Keratinocyte (primary cell): ENCODE measurements around the gene ATP1A2. TPM values are rescaled to one million over a fixed set of nuclear protein-coding genes. Genes with fewer than 3 reads are reported as not detected.

Experiments used
- DNase-seq: peaks from one replicate; pipeline ENCODE4 v3.0.0-alpha.2; 2011; ENCODE audit warnings: low read depth, missing footprints, low spot score
- FAIRE-seq: peaks from 2 replicates; lab custom pipeline; 2011; peaks lifted over from hg19 to GRCh38; lab: Jason Lieb, UNC
- H2AFZ ChIP-seq: 2 replicates; pipeline ENCODE4 v1.6.0; 2012; ENCODE audit warnings: low read length, control low read depth, inconsistent platforms; ENCODE audit not compliant: control insufficient read depth
- H3K27ac ChIP-seq: 2 replicates; pipeline ENCODE4 v1.5.1; 2011; ENCODE audit warnings: low read length; ENCODE audit not compliant: control insufficient read depth, insufficient read depth
- H3K27me3 ChIP-seq: 3 replicates; pipeline ENCODE4 v1.6.0; 2011; ENCODE audit warnings: low read length; ENCODE audit not compliant: control insufficient read depth, insufficient read depth; ENCODE audit errors: extremely low read depth
- H3K36me3 ChIP-seq, 2 experiments: 2 replicates in 1 of 2; 3 replicates in 1 of 2; pipeline ENCODE4 v1.5.1; 2011; ENCODE audit warnings: low read length in 2 of 2, mild to moderate bottlenecking in 1 of 2; ENCODE audit not compliant: control insufficient read depth in 2 of 2, insufficient read depth in 2 of 2; ENCODE audit errors: extremely low read depth in 1 of 2
- H3K4me1 ChIP-seq: 3 replicates; pipeline ENCODE4 v1.5.1; 2011; ENCODE audit warnings: low read length; ENCODE audit not compliant: control insufficient read depth, insufficient read depth; ENCODE audit errors: extremely low read depth
- H3K4me2 ChIP-seq: 3 replicates; pipeline ENCODE4 v1.6.0; 2011; ENCODE audit warnings: low read depth, low read length; ENCODE audit not compliant: control insufficient read depth, insufficient read depth; ENCODE audit errors: extremely low read depth
- H3K4me3 ChIP-seq, 3 experiments: fragments of 200-600 bp in 1 of 3; sonication (generic) in 1 of 3; 2 replicates in 2 of 3; 3 replicates in 1 of 3; pipeline ENCODE4 v1.5.1; 2011 to 2016; ENCODE audit warnings: low read length in 3 of 3, mild to moderate bottlenecking in 3 of 3, control low read depth in 2 of 3, inconsistent platforms in 1 of 3, low read depth in 1 of 3, mixed read lengths in 1 of 3, mixed run types in 1 of 3, moderate library complexity in 1 of 3; ENCODE audit not compliant: control insufficient read depth in 2 of 3, insufficient read depth in 2 of 3; ENCODE audit errors: extremely low read depth in 1 of 3
- H3K79me2 ChIP-seq: 2 replicates; pipeline ENCODE4 v1.6.0; 2012; ENCODE audit warnings: low read length; ENCODE audit not compliant: control insufficient read depth, insufficient read depth
- H3K9ac ChIP-seq: 3 replicates; pipeline ENCODE4 v1.6.0; 2011; ENCODE audit warnings: low read length; ENCODE audit not compliant: control insufficient read depth, insufficient read depth; ENCODE audit errors: extremely low read depth
- H3K9me1 ChIP-seq: 3 replicates; pipeline ENCODE4 v1.6.0; 2011; ENCODE audit warnings: low read length; ENCODE audit not compliant: control insufficient read depth, insufficient read depth; ENCODE audit errors: extremely low read depth
- H3K9me3 ChIP-seq: 2 replicates; pipeline ENCODE4 v1.5.1; 2012; ENCODE audit warnings: low read depth, low read length; ENCODE audit not compliant: control insufficient read depth
- H4K20me1 ChIP-seq: 3 replicates; pipeline ENCODE4 v1.6.0; 2011; ENCODE audit warnings: low read length; ENCODE audit not compliant: control insufficient read depth, insufficient read depth; ENCODE audit errors: extremely low read depth
- CTCF ChIP-seq, 3 experiments: IDR thresholded peaks in 1 of 3; conservative IDR thresholded peaks in 1 of 3; optimal IDR thresholded peaks in 1 of 3; 2 replicates in 2 of 3; 3 replicates in 1 of 3; pipeline versions ENCODE3 to v1.5.1; 2011; ENCODE audit warnings: low read length in 3 of 3, mild to moderate bottlenecking in 3 of 3, moderate library complexity in 2 of 3, control low read depth in 1 of 3, inconsistent platforms in 1 of 3; ENCODE audit not compliant: insufficient read depth in 2 of 3; ENCODE audit errors: extremely low read depth in 1 of 3
- EZH2 ChIP-seq: IDR thresholded peaks from one replicate; pipeline ENCODE4 v1.6.1; 2012; ENCODE audit warnings: inconsistent platforms, mild to moderate bottlenecking, low read length, moderate library complexity
- dilution Hi-C: fragments of 300-500 bp; cut with MboI; formaldehyde crosslinking; loops from one replicate; pipeline ENCODE4 v1.7.0; 2020; ENCODE audit warnings: low sequenced_read_pairs; ENCODE audit not compliant: extremely low pct_ligation_motif_present
- polyA plus RNA-seq, 5 experiments: library from polyadenylated mRNA; depleted of rRNA in 3 of 5; stranded (reverse) in 3 of 5; stranded (forward) in 1 of 5; unstranded in 1 of 5; fragments of >200 nt; gene quantifications; 1 replicate in 1 of 5; 2 replicates in 3 of 5; 3 replicates in 1 of 5; pipeline versions ENCODE4 v1.2.1 to v1.2.3, GENCODE V29; 2011 to 2012; ENCODE audit warnings: missing spikeins in 2 of 5, low read depth in 1 of 5, low replicate concordance in 1 of 5

Gene ATP1A2
- polyA plus RNA-seq, 1 donor (not counting 4 experiments of a cell fraction or from before 2014, with no cell fraction given): not detected

DNA sequence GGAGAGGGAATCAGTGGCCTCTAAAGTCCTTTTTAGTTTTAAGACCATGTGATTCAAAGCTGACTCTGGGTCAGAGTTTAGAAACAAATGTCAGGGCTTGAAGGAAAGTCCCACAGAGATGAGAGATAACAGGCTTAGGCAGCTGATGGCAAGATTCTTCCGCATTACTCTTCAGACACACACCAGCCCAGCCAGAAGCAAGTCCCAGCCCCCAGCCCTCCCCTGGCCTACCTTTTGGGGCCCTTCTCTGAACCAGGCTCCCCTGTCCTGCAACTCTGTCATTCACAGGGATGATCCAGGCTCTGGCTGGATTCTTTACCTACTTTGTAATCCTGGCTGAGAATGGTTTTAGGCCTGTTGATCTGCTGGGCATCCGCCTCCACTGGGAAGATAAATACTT is 61.7 kb downstream of the ATP1A2 start:
- dilution Hi-C loops: no loop called here
- no peak overlapping the region for H3K27ac ChIP-seq
- H3K36me3 ChIP-seq: no peaks in the 10 kb centered on the region
- DNase-seq: no peak
- no peaks in the 10 kb centered on the region for H3K9me1 ChIP-seq
- no peaks in the 10 kb centered on the region for H3K9me3 ChIP-seq
- no peaks in the 10 kb centered on the region for H3K27me3 ChIP-seq
- no peak overlapping the region for H2AFZ ChIP-seq
- TF ChIP-seq EZH2 (no peak), CTCF (optimal IDR thresholded peaks at IDR 0.05 in 1 of 3, IDR thresholded peaks at IDR 0.05 in 1 of 3, conservative IDR thresholded peaks at IDR 0.05 in 1 of 3; ENCODE audit: extremely low read depth in 1 of 3, insufficient read depth in 2 of 3, low read length in 3 of 3) (no peak)
- H4K20me1 ChIP-seq: no peaks in the 10 kb centered on the region
- no peak overlapping the region for H3K4me2 ChIP-seq
- no peak overlapping the region for H3K9ac ChIP-seq
- no peak overlapping the region for H3K4me3 ChIP-seq
- no peaks in the 10 kb centered on the region for H3K79me2 ChIP-seq
- no peaks in the 10 kb centered on the region for H3K4me1 ChIP-seq
- no peak for FAIRE-seq

GRCh38 chr1:160177667-160178066 is 62.1 kb downstream of the ATP1A2 start:
- H4K20me1 ChIP-seq: no peaks in the 10 kb centered on the region
- H3K9me3 ChIP-seq: no peaks in the 10 kb centered on the region
- dilution Hi-C loops: no loop called here
- no peaks in the 10 kb centered on the region for H3K79me2 ChIP-seq
- H3K36me3 ChIP-seq: no peaks in the 10 kb centered on the region
- FAIRE-seq: no peak
- no peaks in the 10 kb centered on the region for H3K27me3 ChIP-seq
- H3K27ac ChIP-seq: no peak overlapping the region
- no peak overlapping the region for H3K4me2 ChIP-seq
- no peak overlapping the region for H3K9ac ChIP-seq
- DNase-seq: no peak
- no peaks in the 10 kb centered on the region for H3K9me1 ChIP-seq
- no peaks in the 10 kb centered on the region for H3K4me1 ChIP-seq
- no peak overlapping the region for H2AFZ ChIP-seq
- H3K4me3 ChIP-seq: no peak overlapping the region
- TF ChIP-seq CTCF (optimal IDR thresholded peaks at IDR 0.05 in 1 of 3, IDR thresholded peaks at IDR 0.05 in 1 of 3, conservative IDR thresholded peaks at IDR 0.05 in 1 of 3; ENCODE audit: extremely low read depth in 1 of 3, insufficient read depth in 2 of 3, low read length in 3 of 3) (no peak), EZH2 (no peak)
